ENCODE results near the gene CLIP1.

- TF ChIP-seq CBX5 (IDR thresholded peaks at IDR 0.05; ENCODE audit: low read depth, low read length): no peak
- TF ChIP-seq KDM1A (IDR thresholded peaks at IDR 0.05; ENCODE audit: borderline replicate concordance, low read length): no peak
- TF ChIP-seq JUND (IDR thresholded peaks at IDR 0.05; ENCODE audit: low read length): no peak
- TF ChIP-seq NANOG (IDR thresholded peaks at IDR 0.05; ENCODE audit: insufficient read depth, low read depth, low read length, poor library complexity, severe bottlenecking): no peak
- no peak for TF ChIP-seq TCF12 (IDR thresholded peaks at IDR 0.05; ENCODE audit: low read depth, low read length)
- TF ChIP-seq RNF2 (IDR thresholded peaks at IDR 0.05; ENCODE audit: borderline replicate concordance, low read depth, low read length, missing control alignments, poor library complexity, severe bottlenecking): no peak
- no peak for TF ChIP-seq CTCF (IDR thresholded peaks at IDR 0.05; ENCODE audit: control extremely low read depth in 1 of 3, insufficient read depth in 1 of 3, low read depth in 1 of 3, low read length in 3 of 3)
- no peak for TF ChIP-seq SP2 (IDR thresholded peaks at IDR 0.05; ENCODE audit: low read length)
- no peak for TF ChIP-seq POLR2A (IDR thresholded peaks at IDR 0.05; ENCODE audit: control extremely low read depth in 1 of 2, low read depth in 2 of 2, low read length in 2 of 2)
- TF ChIP-seq PHF8 (conservative IDR thresholded peaks at IDR 0.05; ENCODE audit: low read depth, low read length): no peak
These were observed 129.4 kb downstream of the CLIP1 start for GRCh38 chr12:122293081-122293480.

Data from H1 (cell line).